HL-60 (cell line): ENCODE results near the gene PLCB1.

Experiments
- DNase-seq, 2 experiments: peaks; one replicate each; pipeline ENCODE4 v3.0.0-alpha.2; 2010 to 2020; ENCODE audit warnings: low read depth in 1 of 2, low spot score in 1 of 2
- H3K27ac ChIP-seq: fragments of 250-450 bp; sonication (Bioruptor Pico); replicated peaks from 2 replicates; pipeline ENCODE4 v1.5.1; 2020; ENCODE audit warnings: mild to moderate bottlenecking, moderate library complexity
- H3K27me3 ChIP-seq: fragments of 250-450 bp; sonication (Bioruptor Pico); 2 replicates; pipeline ENCODE4 v1.5.1; 2021; ENCODE audit warnings: mild to moderate bottlenecking, moderate library complexity; ENCODE audit not compliant: insufficient read depth, poor library complexity, severe bottlenecking
- H3K4me3 ChIP-seq: replicated peaks from 2 replicates; pipeline ENCODE4 v1.5.1; 2011; ENCODE audit warnings: mild to moderate bottlenecking, control low read depth, low read length; ENCODE audit not compliant: insufficient read depth
- GABPA ChIP-seq: IDR thresholded peaks from 2 replicates; pipeline ENCODE4 v1.6.1; 2012; ENCODE audit warnings: low read depth
- POLR2AphosphoS5 ChIP-seq: IDR thresholded peaks from 2 replicates; pipeline ENCODE4 v1.6.1; 2012; ENCODE audit warnings: low read depth
- SPI1 ChIP-seq: IDR thresholded peaks from 2 replicates; pipeline ENCODE4 v1.6.1; 2012; ENCODE audit warnings: low read depth, mild to moderate bottlenecking, borderline replicate concordance
- TF ChIP-seq, protein P1 (sequence below): IDR thresholded peaks from one replicate; pipeline ENCODE4 v1.5.1; 2011; ENCODE audit warnings: low read length, control low read depth, inconsistent platforms; ENCODE audit not compliant: insufficient read depth
- TF ChIP-seq, protein P2 (sequence below): IDR thresholded peaks from 2 replicates; pipeline ENCODE4 v1.6.1; 2012; ENCODE audit warnings: low read depth; ENCODE audit not compliant: insufficient replicate concordance

Gene PLCB1

DNA sequence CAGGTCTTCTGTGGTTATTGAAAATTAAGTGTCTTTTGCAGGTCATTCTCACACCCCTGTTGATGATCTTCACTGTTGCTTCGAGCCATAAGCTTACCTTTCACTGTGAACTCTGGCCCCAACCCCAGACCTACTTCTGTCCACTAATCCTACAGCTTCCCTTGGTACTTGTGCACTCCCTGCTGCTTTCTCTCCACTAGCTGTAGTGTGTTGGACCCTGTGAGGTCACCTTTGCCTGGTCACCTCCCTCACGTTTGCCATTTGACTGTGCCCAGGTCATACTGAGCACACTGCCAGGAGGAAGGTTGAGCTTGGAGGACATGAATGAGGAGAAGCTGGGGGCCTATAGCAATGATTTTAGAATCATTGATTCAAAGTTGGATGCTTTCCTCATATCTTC lies 94.0 kb downstream of the PLCB1 start:
- Histone ChIP-seq H3K27me3 (no peaks in the 10 kb centered on the region), H3K4me3 (no peak overlapping the region), H3K27ac (no peak overlapping the region)
- no peak for DNase-seq
- no peak for TF ChIP-seq POLR2AphosphoS5
- TF ChIP-seq, protein P1, sequence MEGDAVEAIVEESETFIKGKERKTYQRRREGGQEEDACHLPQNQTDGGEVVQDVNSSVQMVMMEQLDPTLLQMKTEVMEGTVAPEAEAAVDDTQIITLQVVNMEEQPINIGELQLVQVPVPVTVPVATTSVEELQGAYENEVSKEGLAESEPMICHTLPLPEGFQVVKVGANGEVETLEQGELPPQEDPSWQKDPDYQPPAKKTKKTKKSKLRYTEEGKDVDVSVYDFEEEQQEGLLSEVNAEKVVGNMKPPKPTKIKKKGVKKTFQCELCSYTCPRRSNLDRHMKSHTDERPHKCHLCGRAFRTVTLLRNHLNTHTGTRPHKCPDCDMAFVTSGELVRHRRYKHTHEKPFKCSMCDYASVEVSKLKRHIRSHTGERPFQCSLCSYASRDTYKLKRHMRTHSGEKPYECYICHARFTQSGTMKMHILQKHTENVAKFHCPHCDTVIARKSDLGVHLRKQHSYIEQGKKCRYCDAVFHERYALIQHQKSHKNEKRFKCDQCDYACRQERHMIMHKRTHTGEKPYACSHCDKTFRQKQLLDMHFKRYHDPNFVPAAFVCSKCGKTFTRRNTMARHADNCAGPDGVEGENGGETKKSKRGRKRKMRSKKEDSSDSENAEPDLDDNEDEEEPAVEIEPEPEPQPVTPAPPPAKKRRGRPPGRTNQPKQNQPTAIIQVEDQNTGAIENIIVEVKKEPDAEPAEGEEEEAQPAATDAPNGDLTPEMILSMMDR, result no peak
- TF ChIP-seq, protein P2, sequence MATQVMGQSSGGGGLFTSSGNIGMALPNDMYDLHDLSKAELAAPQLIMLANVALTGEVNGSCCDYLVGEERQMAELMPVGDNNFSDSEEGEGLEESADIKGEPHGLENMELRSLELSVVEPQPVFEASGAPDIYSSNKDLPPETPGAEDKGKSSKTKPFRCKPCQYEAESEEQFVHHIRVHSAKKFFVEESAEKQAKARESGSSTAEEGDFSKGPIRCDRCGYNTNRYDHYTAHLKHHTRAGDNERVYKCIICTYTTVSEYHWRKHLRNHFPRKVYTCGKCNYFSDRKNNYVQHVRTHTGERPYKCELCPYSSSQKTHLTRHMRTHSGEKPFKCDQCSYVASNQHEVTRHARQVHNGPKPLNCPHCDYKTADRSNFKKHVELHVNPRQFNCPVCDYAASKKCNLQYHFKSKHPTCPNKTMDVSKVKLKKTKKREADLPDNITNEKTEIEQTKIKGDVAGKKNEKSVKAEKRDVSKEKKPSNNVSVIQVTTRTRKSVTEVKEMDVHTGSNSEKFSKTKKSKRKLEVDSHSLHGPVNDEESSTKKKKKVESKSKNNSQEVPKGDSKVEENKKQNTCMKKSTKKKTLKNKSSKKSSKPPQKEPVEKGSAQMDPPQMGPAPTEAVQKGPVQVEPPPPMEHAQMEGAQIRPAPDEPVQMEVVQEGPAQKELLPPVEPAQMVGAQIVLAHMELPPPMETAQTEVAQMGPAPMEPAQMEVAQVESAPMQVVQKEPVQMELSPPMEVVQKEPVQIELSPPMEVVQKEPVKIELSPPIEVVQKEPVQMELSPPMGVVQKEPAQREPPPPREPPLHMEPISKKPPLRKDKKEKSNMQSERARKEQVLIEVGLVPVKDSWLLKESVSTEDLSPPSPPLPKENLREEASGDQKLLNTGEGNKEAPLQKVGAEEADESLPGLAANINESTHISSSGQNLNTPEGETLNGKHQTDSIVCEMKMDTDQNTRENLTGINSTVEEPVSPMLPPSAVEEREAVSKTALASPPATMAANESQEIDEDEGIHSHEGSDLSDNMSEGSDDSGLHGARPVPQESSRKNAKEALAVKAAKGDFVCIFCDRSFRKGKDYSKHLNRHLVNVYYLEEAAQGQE, result no peak
- no peak for TF ChIP-seq GABPA

DNA sequence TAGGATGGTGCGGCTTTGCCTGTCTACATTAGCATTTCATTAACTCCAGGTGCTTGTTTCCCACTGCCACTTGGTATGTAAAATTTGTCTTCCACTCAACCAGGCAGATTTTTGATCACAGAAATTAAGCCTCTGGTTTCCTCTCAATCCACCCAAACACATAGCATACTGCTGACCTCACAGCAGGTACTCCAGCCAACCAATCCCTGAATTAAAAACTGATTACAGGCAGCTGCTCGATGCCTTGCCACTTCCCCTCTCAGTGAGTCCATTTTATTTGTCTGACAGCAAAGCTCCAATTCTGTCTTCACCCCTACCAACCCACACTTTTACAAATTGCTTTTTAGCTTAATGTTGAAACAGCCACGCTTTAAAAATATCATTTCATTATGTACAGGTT lies 95.2 kb downstream of the PLCB1 start:
- no peak for DNase-seq
- TF ChIP-seq POLR2AphosphoS5 (no peak), GABPA (no peak), SPI1 (no peak)
- TF ChIP-seq, protein P1, result no peak
- TF ChIP-seq, protein P2, result no peak
- Histone ChIP-seq H3K27me3 (no peaks in the 10 kb centered on the region), H3K27ac (no peak overlapping the region), H3K4me3 (no peak overlapping the region)

DNA sequence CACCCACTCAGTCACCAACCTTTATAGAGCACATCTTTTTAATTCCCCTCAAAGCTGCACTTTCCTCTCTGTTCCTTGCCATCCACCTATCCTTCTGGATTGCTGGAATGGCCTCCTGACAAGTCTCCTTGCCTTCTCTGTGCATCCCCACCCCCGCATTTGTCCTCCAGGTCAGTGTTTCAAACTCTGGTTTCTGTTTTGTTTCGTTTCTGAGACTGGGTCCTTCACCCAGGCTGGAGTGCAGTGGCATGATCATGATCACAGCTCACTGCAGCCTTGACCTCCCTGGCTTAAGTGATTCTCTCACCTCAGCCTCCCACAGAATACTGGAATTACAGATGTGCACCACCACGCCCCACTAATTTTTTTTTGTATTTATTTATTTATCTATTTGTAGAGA lies 96.2 kb downstream of the PLCB1 start:
- TF ChIP-seq, protein P2, result no peak
- TF ChIP-seq GABPA (no peak), SPI1 (no peak), POLR2AphosphoS5 (no peak)
- TF ChIP-seq, protein P1, result no peak
- H3K27ac ChIP-seq, result no peak overlapping the region
- H3K4me3 ChIP-seq, result no peak overlapping the region
- H3K27me3 ChIP-seq, result no peaks in the 10 kb centered on the region
- DNase-seq, result no peak
